K562 (cell line): Measurements from ENCODE around the gene TBC1D2B. TPM values are rescaled to one million over a fixed set of nuclear protein-coding genes. Genes with fewer than 3 reads are reported as not detected.

ENCODE experiments used
- CEBPB ChIP-seq: fragments of 450-650 bp; IDR thresholded peaks from 2 replicates; pipeline ENCODE4 v1.6.1; 2016; ENCODE audit warnings: missing genetic modification characterization, missing compliant biosample characterization
- CXXC5 ChIP-seq: fragments of 250-450 bp; sonication (Bioruptor Pico); IDR thresholded peaks from 2 replicates; pipeline ENCODE4 v1.8.0; 2022; ENCODE audit warnings: inconsistent platforms, mild to moderate bottlenecking, moderate library complexity
- HMGN3 ChIP-seq: IDR thresholded peaks from 2 replicates; pipeline ENCODE4 v1.6.1; 2011; ENCODE audit warnings: borderline replicate concordance, low read depth, mild to moderate bottlenecking, mixed read lengths, low read length; ENCODE audit not compliant: insufficient read length; ENCODE audit errors: extremely low read depth
- KDM1A ChIP-seq, 2 experiments: fragments of 450-650 bp; IDR thresholded peaks; 2 replicates each; pipeline ENCODE4 v1.6.1; 2016; ENCODE audit warnings: mild to moderate bottlenecking in 2 of 2
- NCOA6 ChIP-seq: fragments of 450-650 bp; IDR thresholded peaks from 2 replicates; pipeline ENCODE4 v1.6.1; 2017; ENCODE audit warnings: mild to moderate bottlenecking
- PHF8 ChIP-seq: fragments of 200-600 bp; sonication (generic); IDR thresholded peaks from 2 replicates; pipeline ENCODE4 v1.6.1; 2012; ENCODE audit warnings: mixed run types, mild to moderate bottlenecking, inconsistent platforms, low read length, moderate library complexity, borderline replicate concordance
- POLR2G ChIP-seq: fragments of 200-400 bp; formaldehyde crosslinking; IDR thresholded peaks from 2 replicates; pipeline ENCODE4 v1.6.1; 2017; ENCODE audit warnings: low read depth, mild to moderate bottlenecking, antibody characterized with exemption, low read length, moderate library complexity
- SP1 ChIP-seq: sonication (generic); formaldehyde crosslinking; IDR thresholded peaks from 2 replicates; pipeline ENCODE4 v1.8.1; 2022; ENCODE audit warnings: mild to moderate bottlenecking, missing genetic modification reagents
- ZBTB7A ChIP-seq: IDR thresholded peaks from 2 replicates; pipeline ENCODE4 v1.6.1; 2011; ENCODE audit warnings: low read depth, mild to moderate bottlenecking, low read length, moderate library complexity, borderline replicate concordance; ENCODE audit not compliant: control insufficient read depth
- ZEB2 ChIP-seq: fragments of 450-650 bp; IDR thresholded peaks from 2 replicates; pipeline ENCODE4 v1.6.1; 2016
- ZNF76 ChIP-seq: fragments of 250-450 bp; sonication (Bioruptor Pico); IDR thresholded peaks from 2 replicates; pipeline ENCODE4 v1.4.0; 2020; ENCODE audit warnings: mild to moderate bottlenecking, moderate library complexity, borderline replicate concordance
- polyA plus RNA-seq, 8 experiments: library from polyadenylated mRNA; depleted of rRNA in 4 of 8; stranded (reverse) in 5 of 8; unstranded in 3 of 8; fragments of >200 nt; fragmentation: Nextera tagmentation in 2 of 8; fragmentation: Illumina TruSeq in 1 of 8; extraction: Ambion mirVana in 2 of 8; extraction: Trizol in 1 of 8; gene quantifications; 2 replicates each; pipeline versions ENCODE4 v1.2.1 to v1.2.3, GENCODE V29; 2011 to 2014; ENCODE audit warnings: inconsistent platforms in 1 of 8, missing spikeins in 1 of 8
- total RNA-seq, 7 experiments: library from RNA; depleted of rRNA in 6 of 7; stranded (reverse); fragments of >200 nt in 6 of 7; fragmentation: Illumina TruSeq in 2 of 7; extraction: Trizol in 2 of 7; gene quantifications; 2 replicates each; pipeline versions ENCODE4 v1.2.1 to v1.2.3, GENCODE V29; 2011 to 2021; ENCODE audit warnings: low replicate concordance in 1 of 7
- TF ChIP-seq, protein P1 (sequence below), 2 experiments: fragments of 250-450 bp in 1 of 2; fragments of 450-650 bp in 1 of 2; sonication (Bioruptor Pico) in 1 of 2; IDR thresholded peaks; 2 replicates each; pipeline versions ENCODE4 v1.6.1 to v1.8.0; 2016 to 2021; ENCODE audit warnings: mild to moderate bottlenecking in 2 of 2, moderate library complexity in 2 of 2, missing compliant biosample characterization in 1 of 2, missing genetic modification characterization in 1 of 2
- TF ChIP-seq, protein P2 (sequence below): fragments of 250-450 bp; sonication (Bioruptor Pico); IDR thresholded peaks from 2 replicates; pipeline ENCODE4 v1.4.0; 2020; ENCODE audit warnings: mild to moderate bottlenecking

Gene TBC1D2B
- total and polyA plus RNA-seq, 9 of the 15 experiments (the other 6 are each of a cell fraction or from before 2014, with no cell fraction given), result 0.15 to 16.3 (median 8.9) TPM

DNA sequence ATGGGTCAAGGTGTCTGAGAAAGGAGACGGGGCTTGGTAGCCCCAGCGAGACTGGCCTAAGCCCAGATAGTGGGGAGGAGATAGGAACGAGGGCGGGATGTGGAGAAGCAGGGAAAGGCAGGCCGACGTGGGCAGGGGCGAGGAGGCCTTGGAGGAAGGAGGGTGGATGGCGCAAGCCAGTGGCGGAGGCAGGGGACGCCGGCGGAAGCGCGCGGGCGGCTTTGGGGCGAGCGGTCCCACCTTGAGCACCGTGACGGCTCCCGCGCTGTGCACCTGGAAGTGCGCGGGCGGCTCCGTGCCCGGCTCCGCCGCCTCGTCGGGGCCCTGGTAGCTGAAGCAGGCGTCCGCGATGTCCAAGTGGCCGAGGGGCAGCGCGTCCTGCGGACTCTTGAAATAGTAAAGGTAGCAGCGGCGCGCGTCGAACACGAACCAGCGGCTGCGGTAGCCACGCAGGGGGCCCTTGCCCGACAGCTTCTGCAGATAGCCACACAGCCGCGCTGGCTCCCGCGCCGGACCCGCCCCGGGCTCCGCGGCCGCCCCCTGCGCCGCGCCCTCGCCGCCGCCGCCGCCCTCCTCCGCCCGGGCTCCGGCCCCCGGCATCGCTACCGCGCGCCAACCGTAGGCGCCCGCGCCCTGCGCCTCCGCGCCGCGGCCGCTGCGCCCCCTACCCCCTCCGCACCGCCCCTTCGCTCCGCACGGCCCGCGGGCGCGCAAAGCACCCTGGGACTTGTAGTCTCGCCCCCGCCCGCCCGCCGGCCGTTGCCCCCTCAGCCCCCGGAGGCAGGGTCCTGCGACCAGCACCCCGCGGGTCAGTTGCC lies at the start of gene TBC1D2B (continued):
- TF ChIP-seq, protein P1, sequence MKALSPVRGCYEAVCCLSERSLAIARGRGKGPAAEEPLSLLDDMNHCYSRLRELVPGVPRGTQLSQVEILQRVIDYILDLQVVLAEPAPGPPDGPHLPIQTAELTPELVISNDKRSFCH (CRISPR knock-in tag; IDR thresholded peaks at IDR 0.05), result no peak
- TF ChIP-seq, protein P1 (tag; IDR thresholded peaks at IDR 0.05), result 0 out of 2 replicates have a peak, but pooled peaks have one; percentile 54
- TF ChIP-seq NCOA6 (peak; percentile 83), KDM1A (IDR thresholded peaks at IDR 0.05) (no peak), ZNF76 (CRISPR knock-in tag) (no peak), POLR2G (peak; percentile 55), CXXC5 (CRISPR knock-in tag) (peak; percentile 78), HMGN3 (peak; percentile 60), PHF8 (peak; percentile 62; the same call in 1 of the 2 replicates), SP1 (CRISPR knock-in tag) (no peak), CEBPB (tag) (peak; percentile 60; the same call in 1 of the 2 replicates), ZEB2 (0 out of 2 replicates have a peak, but pooled peaks have one; percentile 31), ZBTB7A (peak; percentile 97)
- TF ChIP-seq, protein P2, sequence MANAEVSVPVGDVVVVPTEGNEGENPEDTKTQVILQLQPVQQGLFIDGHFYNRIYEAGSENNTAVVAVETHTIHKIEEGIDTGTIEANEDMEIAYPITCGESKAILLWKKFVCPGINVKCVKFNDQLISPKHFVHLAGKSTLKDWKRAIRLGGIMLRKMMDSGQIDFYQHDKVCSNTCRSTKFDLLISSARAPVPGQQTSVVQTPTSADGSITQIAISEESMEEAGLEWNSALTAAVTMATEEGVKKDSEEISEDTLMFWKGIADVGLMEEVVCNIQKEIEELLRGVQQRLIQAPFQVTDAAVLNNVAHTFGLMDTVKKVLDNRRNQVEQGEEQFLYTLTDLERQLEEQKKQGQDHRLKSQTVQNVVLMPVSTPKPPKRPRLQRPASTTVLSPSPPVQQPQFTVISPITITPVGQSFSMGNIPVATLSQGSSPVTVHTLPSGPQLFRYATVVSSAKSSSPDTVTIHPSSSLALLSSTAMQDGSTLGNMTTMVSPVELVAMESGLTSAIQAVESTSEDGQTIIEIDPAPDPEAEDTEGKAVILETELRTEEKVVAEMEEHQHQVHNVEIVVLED (CRISPR knock-in tag), result peak; percentile 81
